ENCODE measurements around the gene FRG1.

GRCh38 chr4:189988877-189989431 lies 48.3 kb downstream of the FRG1 start:
- TF ChIP-seq EZH2phosphoT487 (IDR thresholded peaks at IDR 0.05; ENCODE audit: insufficient read depth, low read depth) (no peak), EZH2 (IDR thresholded peaks at IDR 0.05; ENCODE audit: insufficient read depth, poor library complexity, severe bottlenecking) (no peak)

All from GM23248 (cell line).